ENCODE measurements around the gene PRPS2.

GRCh38 chrX:12872741-12873140 lies 81.5 kb downstream of the PRPS2 start:
- TF ChIP-seq, protein P1, sequence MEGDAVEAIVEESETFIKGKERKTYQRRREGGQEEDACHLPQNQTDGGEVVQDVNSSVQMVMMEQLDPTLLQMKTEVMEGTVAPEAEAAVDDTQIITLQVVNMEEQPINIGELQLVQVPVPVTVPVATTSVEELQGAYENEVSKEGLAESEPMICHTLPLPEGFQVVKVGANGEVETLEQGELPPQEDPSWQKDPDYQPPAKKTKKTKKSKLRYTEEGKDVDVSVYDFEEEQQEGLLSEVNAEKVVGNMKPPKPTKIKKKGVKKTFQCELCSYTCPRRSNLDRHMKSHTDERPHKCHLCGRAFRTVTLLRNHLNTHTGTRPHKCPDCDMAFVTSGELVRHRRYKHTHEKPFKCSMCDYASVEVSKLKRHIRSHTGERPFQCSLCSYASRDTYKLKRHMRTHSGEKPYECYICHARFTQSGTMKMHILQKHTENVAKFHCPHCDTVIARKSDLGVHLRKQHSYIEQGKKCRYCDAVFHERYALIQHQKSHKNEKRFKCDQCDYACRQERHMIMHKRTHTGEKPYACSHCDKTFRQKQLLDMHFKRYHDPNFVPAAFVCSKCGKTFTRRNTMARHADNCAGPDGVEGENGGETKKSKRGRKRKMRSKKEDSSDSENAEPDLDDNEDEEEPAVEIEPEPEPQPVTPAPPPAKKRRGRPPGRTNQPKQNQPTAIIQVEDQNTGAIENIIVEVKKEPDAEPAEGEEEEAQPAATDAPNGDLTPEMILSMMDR (IDR thresholded peaks at IDR 0.05), result no peak
- TF ChIP-seq POLR2A (IDR thresholded peaks at IDR 0.05) (no peak), POLR2AphosphoS5 (IDR thresholded peaks at IDR 0.05) (no peak)

Data from breast epithelium (tissue), 3 donors.